Right lobe of liver (tissue), 4 donors: ENCODE data around the gene LRRC56.

Source experiments
- POLR2A ChIP-seq: fragments of 450-650 bp; IDR thresholded peaks from one replicate; pipeline ENCODE4 v1.6.1; 2017; ENCODE audit warnings: antibody characterized with exemption, mild to moderate bottlenecking
- TF ChIP-seq, protein P1 (sequence below), 4 donors: fragments of 200-600 bp in 3 of 4; fragments of 450-650 bp in 1 of 4; IDR thresholded peaks; one replicate each; pipeline versions ENCODE4 v1.5.1 to v1.8.0; 2016 to 2022; ENCODE audit warnings: antibody characterized with exemption in 4 of 4, mild to moderate bottlenecking in 2 of 4
- donor health status: DM: no; HTN: no; CAD: no.
- donor health status: DM: no; HTN: no; CAD: no.
- donor health status: DM: no; HTN: yes; CAD: no.

DNA sequence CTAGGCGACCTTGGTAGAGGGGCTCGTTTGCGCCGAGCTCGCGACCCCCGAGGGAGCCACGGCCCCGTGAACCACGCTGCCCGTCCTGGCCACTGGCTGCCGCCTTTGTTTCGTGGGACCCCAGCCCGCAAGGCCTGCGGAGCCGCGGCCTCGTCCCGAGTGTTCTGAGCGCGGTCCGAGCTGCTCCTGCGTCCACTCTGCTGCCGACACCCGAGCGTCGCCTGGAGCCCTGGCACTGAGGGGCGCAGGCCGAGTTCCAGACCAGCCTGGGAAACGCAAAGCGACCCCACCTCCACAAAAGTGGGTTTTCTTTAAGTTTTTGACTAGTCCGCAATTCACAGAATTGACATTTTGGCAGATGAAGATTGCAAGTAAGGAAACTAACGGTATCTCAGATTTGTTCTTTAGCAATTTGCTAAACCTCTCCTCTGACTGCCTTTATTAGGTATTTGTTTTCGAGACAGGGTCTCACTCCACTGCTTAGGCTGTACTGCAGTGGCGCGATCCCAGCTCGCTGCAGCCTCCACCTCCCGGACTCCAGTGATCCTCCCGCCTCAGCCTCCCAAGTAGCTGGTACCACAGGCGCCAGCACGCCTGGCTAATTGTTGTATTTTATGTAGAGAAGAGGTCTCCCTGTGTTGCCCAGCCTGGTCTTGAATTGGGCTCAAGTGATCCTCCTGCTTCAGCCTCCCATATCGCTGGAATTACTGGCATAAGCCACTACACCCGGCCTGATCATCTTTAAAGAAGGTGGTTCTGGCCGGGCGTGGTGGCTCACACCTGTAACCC, 29.4 kb upstream of the LRRC56 start:
- TF ChIP-seq, protein P1, sequence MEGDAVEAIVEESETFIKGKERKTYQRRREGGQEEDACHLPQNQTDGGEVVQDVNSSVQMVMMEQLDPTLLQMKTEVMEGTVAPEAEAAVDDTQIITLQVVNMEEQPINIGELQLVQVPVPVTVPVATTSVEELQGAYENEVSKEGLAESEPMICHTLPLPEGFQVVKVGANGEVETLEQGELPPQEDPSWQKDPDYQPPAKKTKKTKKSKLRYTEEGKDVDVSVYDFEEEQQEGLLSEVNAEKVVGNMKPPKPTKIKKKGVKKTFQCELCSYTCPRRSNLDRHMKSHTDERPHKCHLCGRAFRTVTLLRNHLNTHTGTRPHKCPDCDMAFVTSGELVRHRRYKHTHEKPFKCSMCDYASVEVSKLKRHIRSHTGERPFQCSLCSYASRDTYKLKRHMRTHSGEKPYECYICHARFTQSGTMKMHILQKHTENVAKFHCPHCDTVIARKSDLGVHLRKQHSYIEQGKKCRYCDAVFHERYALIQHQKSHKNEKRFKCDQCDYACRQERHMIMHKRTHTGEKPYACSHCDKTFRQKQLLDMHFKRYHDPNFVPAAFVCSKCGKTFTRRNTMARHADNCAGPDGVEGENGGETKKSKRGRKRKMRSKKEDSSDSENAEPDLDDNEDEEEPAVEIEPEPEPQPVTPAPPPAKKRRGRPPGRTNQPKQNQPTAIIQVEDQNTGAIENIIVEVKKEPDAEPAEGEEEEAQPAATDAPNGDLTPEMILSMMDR (IDR thresholded peaks at IDR 0.05) = no peak
- TF ChIP-seq POLR2A = no peak
